Nephron progenitor cell (in vitro differentiated cells): ENCODE results near the gene LCE3D.

Experiments
- DNase-seq: peaks from one replicate; pipeline ENCODE4 v3.0.0; 2021
- H3K27ac Mint-ChIP-seq: 2 replicates; pipeline ENCODE4 v1.8.0; 2021; ENCODE audit warnings: mild to moderate bottlenecking, moderate library complexity, mixed read lengths
- H3K27me3 Mint-ChIP-seq: 2 replicates; pipeline ENCODE4 v1.8.0; 2021; ENCODE audit warnings: mild to moderate bottlenecking, low read depth, mixed read lengths; ENCODE audit not compliant: poor library complexity
- H3K36me3 Mint-ChIP-seq: 2 replicates; pipeline ENCODE4 v1.8.0; 2021; ENCODE audit warnings: low read depth, mixed read lengths
- H3K4me1 Mint-ChIP-seq: 2 replicates; pipeline ENCODE4 v1.8.0; 2021; ENCODE audit warnings: mixed read lengths
- H3K4me3 Mint-ChIP-seq: 2 replicates; pipeline ENCODE4 v1.8.0; 2021; ENCODE audit warnings: mild to moderate bottlenecking, moderate library complexity, mixed read lengths
- H3K9me3 Mint-ChIP-seq: 2 replicates; pipeline ENCODE4 v1.8.0; 2021; ENCODE audit warnings: mild to moderate bottlenecking, moderate library complexity, mixed read lengths
- CTCF ChIP-seq: fragments of 200-600 bp; sonication (generic); IDR thresholded peaks from 2 replicates; pipeline ENCODE4 v1.5.0; 2021; ENCODE audit warnings: antibody characterized with exemption

Gene LCE3D

DNA sequence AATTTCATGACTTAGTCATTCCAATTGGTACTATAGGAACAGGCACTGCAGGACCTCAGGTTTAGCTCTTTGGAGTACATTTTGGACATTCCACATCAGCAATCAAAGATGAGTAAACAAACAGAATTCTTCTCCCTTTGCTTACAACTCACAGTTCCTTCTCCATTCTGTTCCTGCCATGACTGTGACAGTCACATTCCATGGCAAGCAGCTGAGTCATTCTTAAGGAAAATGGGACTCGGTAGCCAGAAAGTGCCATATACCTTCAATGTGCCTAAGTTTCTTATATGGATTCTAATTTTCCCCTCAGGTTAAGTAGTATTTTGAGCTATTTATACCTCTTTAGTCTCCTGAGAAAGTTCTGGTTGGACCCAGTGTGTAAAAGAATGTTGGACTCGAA lies 40.4 kb downstream of the LCE3D start:
- no peak overlapping the region for H3K27ac Mint-ChIP-seq
- TF ChIP-seq CTCF = no peak
- H3K9me3 Mint-ChIP-seq = peaks cover 96% of the 10 kb centered on the region
- H3K36me3 Mint-ChIP-seq = no peaks in the 10 kb centered on the region
- no peaks in the 10 kb centered on the region for H3K27me3 Mint-ChIP-seq
- DNase-seq = no peak
- H3K4me1 Mint-ChIP-seq = no peaks in the 10 kb centered on the region
- no peak overlapping the region for H3K4me3 Mint-ChIP-seq

GRCh38 chr1:152537496-152537895 lies 42.8 kb downstream of the LCE3D start:
- no peak for TF ChIP-seq CTCF
- H3K27ac Mint-ChIP-seq = no peak overlapping the region
- no peaks in the 10 kb centered on the region for H3K27me3 Mint-ChIP-seq
- H3K9me3 Mint-ChIP-seq = peaks cover 90% of the 10 kb centered on the region
- DNase-seq = no peak
- H3K36me3 Mint-ChIP-seq = no peaks in the 10 kb centered on the region
- no peak overlapping the region for H3K4me3 Mint-ChIP-seq
- H3K4me1 Mint-ChIP-seq = no peaks in the 10 kb centered on the region

- no peak for TF ChIP-seq CTCF
- Mint-ChIP-seq H3K27me3 (peaks cover 3% of the 10 kb centered on the region), H3K4me3 (no peak overlapping the region), H3K27ac (no peak overlapping the region), H3K36me3 (no peaks in the 10 kb centered on the region), H3K9me3 (peaks cover 90% of the 10 kb centered on the region), H3K4me1 (no peaks in the 10 kb centered on the region)
- no peak for DNase-seq
Observed at GRCh38 chr1:152535774-152536173, 44.5 kb downstream of the LCE3D start.

GRCh38 chr1:152533327-152533938 lies 46.9 kb downstream of the LCE3D start:
- no peaks in the 10 kb centered on the region for H3K4me1 Mint-ChIP-seq
- no peak for TF ChIP-seq CTCF
- peaks cover 3% of the 10 kb centered on the region for H3K27me3 Mint-ChIP-seq
- DNase-seq = no peak
- no peak overlapping the region for H3K27ac Mint-ChIP-seq
- H3K9me3 Mint-ChIP-seq = peaks cover 90% of the 10 kb centered on the region
- no peaks in the 10 kb centered on the region for H3K36me3 Mint-ChIP-seq
- H3K4me3 Mint-ChIP-seq = no peak overlapping the region
